SK-N-SH treated with all-trans-retinoic acid at 6 μM for 48 hours (cell line): ENCODE measurements around the gene CHMP2B.

Experiments
- ATAC-seq: fragments of 200-7000 bp; cut with Tn5 transposase; 3 replicates; pipeline ENCODE4 v1.9.1; 2020; ENCODE audit warnings: mild to moderate bottlenecking, moderate library complexity
- BACH2 ChIP-seq: fragments of 250-450 bp; sonication (Bioruptor Pico); IDR thresholded peaks from 2 replicates; pipeline ENCODE4 v1.9.0; 2021; ENCODE audit warnings: mild to moderate bottlenecking, borderline replicate concordance
- CREB5 ChIP-seq: fragments of 250-450 bp; sonication (Bioruptor Pico); IDR thresholded peaks from 2 replicates; pipeline ENCODE4 v1.5.1; 2020; ENCODE audit warnings: low read depth, mild to moderate bottlenecking, moderate library complexity
- CSDC2 ChIP-seq: fragments of 250-450 bp; sonication (Bioruptor Pico); IDR thresholded peaks from 2 replicates; pipeline ENCODE4 v1.5.0; 2020; ENCODE audit warnings: mild to moderate bottlenecking, moderate library complexity
- CSRNP3 ChIP-seq: fragments of 250-450 bp; sonication (Bioruptor Pico); IDR thresholded peaks from 2 replicates; pipeline ENCODE4 v1.5.1; 2021; ENCODE audit warnings: mild to moderate bottlenecking, moderate library complexity
- ESRRG ChIP-seq: fragments of 250-450 bp; sonication (Bioruptor Pico); IDR thresholded peaks from 2 replicates; pipeline ENCODE4 v1.6.1; 2021; ENCODE audit warnings: mild to moderate bottlenecking
- GLIS3 ChIP-seq: fragments of 250-450 bp; sonication (Bioruptor Pico); IDR thresholded peaks from 2 replicates; pipeline ENCODE4 v1.5.0; 2020; ENCODE audit warnings: mild to moderate bottlenecking, moderate library complexity
- OSR1 ChIP-seq: fragments of 250-450 bp; sonication (Bioruptor Pico); IDR thresholded peaks from 2 replicates; pipeline ENCODE4 v1.8.0; 2022; ENCODE audit warnings: moderate library complexity, mild to moderate bottlenecking, inconsistent platforms
- PATZ1 ChIP-seq: fragments of 250-450 bp; sonication (Bioruptor Pico); IDR thresholded peaks from 2 replicates; pipeline ENCODE4 v1.8.0; 2020; ENCODE audit warnings: mild to moderate bottlenecking, moderate library complexity, borderline replicate concordance
- POU6F1 ChIP-seq: fragments of 250-450 bp; sonication (Bioruptor Pico); IDR thresholded peaks from 2 replicates; pipeline ENCODE4 v1.8.0; 2021; ENCODE audit warnings: low read depth, mild to moderate bottlenecking, moderate library complexity, borderline replicate concordance
- PPARA ChIP-seq: fragments of 250-450 bp; sonication (Bioruptor Pico); IDR thresholded peaks from 2 replicates; pipeline ENCODE4 v1.5.0; 2020; ENCODE audit warnings: mild to moderate bottlenecking, borderline replicate concordance
- RARB ChIP-seq: fragments of 250-450 bp; sonication (Bioruptor Pico); IDR thresholded peaks from 2 replicates; pipeline ENCODE4 v1.8.0; 2021; ENCODE audit warnings: mild to moderate bottlenecking, moderate library complexity
- SNAI2 ChIP-seq: fragments of 250-450 bp; sonication (Bioruptor Pico); IDR thresholded peaks from 2 replicates; pipeline ENCODE4 v1.5.0; 2020; ENCODE audit warnings: mild to moderate bottlenecking, moderate library complexity
- TCF4 ChIP-seq: fragments of 250-450 bp; sonication (Bioruptor Pico); IDR thresholded peaks from 2 replicates; pipeline ENCODE4 v1.8.0; 2021; ENCODE audit warnings: mild to moderate bottlenecking, moderate library complexity, borderline replicate concordance
- TOX ChIP-seq: fragments of 250-450 bp; sonication (Bioruptor Pico); IDR thresholded peaks from 2 replicates; pipeline ENCODE4 v1.8.0; 2021; ENCODE audit warnings: mild to moderate bottlenecking, moderate library complexity, borderline replicate concordance
- TSHZ2 ChIP-seq: fragments of 250-450 bp; sonication (Bioruptor Pico); IDR thresholded peaks from 2 replicates; pipeline ENCODE4 v1.5.0; 2020; ENCODE audit warnings: mild to moderate bottlenecking, moderate library complexity
- ZC3H10 ChIP-seq: fragments of 250-450 bp; sonication (Bioruptor Pico); IDR thresholded peaks from 2 replicates; pipeline ENCODE4 v1.5.1; 2021; ENCODE audit warnings: mild to moderate bottlenecking, moderate library complexity
- ZFP3 ChIP-seq: fragments of 250-450 bp; sonication (Bioruptor Pico); IDR thresholded peaks from 2 replicates; pipeline ENCODE4 v1.5.0; 2020; ENCODE audit warnings: mild to moderate bottlenecking, moderate library complexity
- ZFP30 ChIP-seq: fragments of 450-650 bp; formaldehyde crosslinking; IDR thresholded peaks from 2 replicates; pipeline ENCODE4 v1.5.0; 2022; ENCODE audit warnings: mild to moderate bottlenecking, moderate library complexity
- ZNF70 ChIP-seq: fragments of 450-650 bp; formaldehyde crosslinking; IDR thresholded peaks from 2 replicates; pipeline ENCODE4 v1.5.0; 2020; ENCODE audit warnings: mild to moderate bottlenecking, moderate library complexity

CHMP2B gene

GRCh38 chr3:87191641-87192040, 35.5 kb upstream of the CHMP2B start (continued):
- TF ChIP-seq TSHZ2 (CRISPR knock-in tag) (no peak), TOX (CRISPR knock-in tag) (no peak)

- ATAC-seq, result no peak
- TF ChIP-seq ZNF70, result no peak
- TF ChIP-seq GLIS3 (CRISPR knock-in tag), result no peak
- no peak for TF ChIP-seq RARB (CRISPR knock-in tag)
- TF ChIP-seq ZFP3, result no peak
- no peak for TF ChIP-seq ZC3H10
- no peak for TF ChIP-seq OSR1 (CRISPR knock-in tag)
- TF ChIP-seq TSHZ2 (CRISPR knock-in tag), result no peak
- no peak for TF ChIP-seq SNAI2 (CRISPR knock-in tag)
Observed at GRCh38 chr3:87196879-87197278, 30.2 kb upstream of the CHMP2B start.

GRCh38 chr3:87197531-87197930, 29.6 kb upstream of the CHMP2B start:
- no peak for ATAC-seq
- no peak for TF ChIP-seq ESRRG (CRISPR knock-in tag)
- no peak for TF ChIP-seq OSR1 (CRISPR knock-in tag)
- no peak for TF ChIP-seq PPARA (CRISPR knock-in tag)
- no peak for TF ChIP-seq TSHZ2 (CRISPR knock-in tag)
- no peak for TF ChIP-seq ZC3H10
- TF ChIP-seq POU6F1, result no peak
- TF ChIP-seq TCF4 (CRISPR knock-in tag), result no peak
- no peak for TF ChIP-seq GLIS3 (CRISPR knock-in tag)
- TF ChIP-seq CSDC2, result no peak
- TF ChIP-seq ZFP3, result no peak
- TF ChIP-seq CSRNP3 (CRISPR knock-in tag), result no peak
- TF ChIP-seq RARB (CRISPR knock-in tag), result no peak
- no peak for TF ChIP-seq ZFP30 (CRISPR knock-in tag)
- TF ChIP-seq BACH2 (CRISPR knock-in tag), result no peak
- no peak for TF ChIP-seq ZNF70
- TF ChIP-seq SNAI2 (CRISPR knock-in tag), result no peak

- TF ChIP-seq GLIS3 (CRISPR knock-in tag), result no peak
- TF ChIP-seq ZC3H10, result no peak
- TF ChIP-seq SNAI2 (CRISPR knock-in tag), result no peak
- TF ChIP-seq CREB5 (CRISPR knock-in tag), result no peak
- no peak for TF ChIP-seq PATZ1 (CRISPR knock-in tag)
- ATAC-seq, result no peak
Observed at GRCh38 chr3:87198774-87199173, 28.3 kb upstream of the CHMP2B start.
